Choroid plexus epithelial cell (primary cell): Measurements from ENCODE around the gene AGPAT3.

ENCODE experiments used
- DNase-seq: peaks from one replicate; pipeline ENCODE4 v3.0.0-alpha.2; 2010; ENCODE audit warnings: low read depth
- H3K4me3 ChIP-seq: 2 replicates; pipeline ENCODE4 v1.5.1; 2011; ENCODE audit warnings: low read depth, mild to moderate bottlenecking, control low read depth, low read length, moderate library complexity
- CTCF ChIP-seq: conservative IDR thresholded peaks from 2 replicates; pipeline ENCODE4 v1.5.1; 2011; ENCODE audit warnings: low read depth, mild to moderate bottlenecking, control low read depth, inconsistent platforms, low read length, moderate library complexity

Gene AGPAT3

GRCh38 chr21:43942621-43943020 lies 77.6 kb downstream of the AGPAT3 start:
- no peak for TF ChIP-seq CTCF
- DNase-seq = no peak
- H3K4me3 ChIP-seq = no peak overlapping the region

- no peak for TF ChIP-seq CTCF
- no peak for DNase-seq
- H3K4me3 ChIP-seq = no peak overlapping the region
Observed at GRCh38 chr21:43943512-43944077, 78.6 kb downstream of the AGPAT3 start.

GRCh38 chr21:43944078-43944633 lies 79.1 kb downstream of the AGPAT3 start:
- no peak overlapping the region for H3K4me3 ChIP-seq
- no peak for TF ChIP-seq CTCF

GRCh38 chr21:43944757-43945156 lies 79.7 kb downstream of the AGPAT3 start:
- H3K4me3 ChIP-seq = no peak overlapping the region
- TF ChIP-seq CTCF = no peak
- DNase-seq = no peak

More at GRCh38 chr21:43944078-43944633, 79.1 kb downstream of the AGPAT3 start:
- DNase-seq = no peak

- no peak overlapping the region for H3K4me3 ChIP-seq
- no peak for TF ChIP-seq CTCF
- no peak for DNase-seq
Observed at GRCh38 chr21:43948740-43949498, 83.9 kb downstream of the AGPAT3 start.

GRCh38 chr21:43949499-43950208 lies 84.6 kb downstream of the AGPAT3 start:
- no peak for TF ChIP-seq CTCF
- H3K4me3 ChIP-seq = no peak overlapping the region
- DNase-seq = no peak
